Measurements from ENCODE around the gene STK40.

STK40 gene

GRCh38 chr1:36385410-36386264 is at the start of gene STK40:
TSS of gene STK40 (minus strand) at chr1:36385924. CDS start at chr1:36361332, 24,592 bp downstream.
- Histone ChIP-seq H3K4me2 (ENCODE audit: low read depth, low read length) (peak within 1 kb of the TSS; percentile 99), H3K27ac (ENCODE audit: low read length) (peak within 1 kb of the TSS; percentile 99), H2AFZ (ENCODE audit: low read length) (peak within 1 kb of the TSS; percentile 46), H3F3A (ENCODE audit: insufficient read depth, low read length) (peaks cover 36% of the 10 kb centered on the region), H3K9me2 (replicated peaks; ENCODE audit: insufficient read depth, low read length) (no peaks in the 10 kb centered on the region), H3K4me3 (ENCODE audit: low read length) (peak within 1 kb of the TSS; percentile 85), H3K79me2 (ENCODE audit: low read length) (peaks cover 49% of the 10 kb centered on the region), H3K4me1 (ENCODE audit: low read length) (peaks cover 27% of the 10 kb centered on the region), H3K9ac (ENCODE audit: low read length) (peak within 1 kb of the TSS; percentile 99), H4K20me1 (ENCODE audit: insufficient read depth, low read length) (no peaks in the 10 kb centered on the region), H3K27me3 (replicated peaks; ENCODE audit: insufficient read depth, low read length) (no peaks in the 10 kb centered on the region), H3K9me3 (replicated peaks; ENCODE audit: insufficient read depth, low read length) (no peaks in the 10 kb centered on the region), H3K36me3 (replicated peaks; ENCODE audit: insufficient read depth, low read length) (no peaks in the 10 kb centered on the region)
- no peak for TF ChIP-seq CTCF (IDR thresholded peaks at IDR 0.05; ENCODE audit: low read length)
- TF ChIP-seq EZH2phosphoT487 (IDR thresholded peaks at IDR 0.05; ENCODE audit: low read length) = no peak
- no peak for TF ChIP-seq EZH2 (optimal IDR thresholded peaks at IDR 0.05; ENCODE audit: low read depth, low read length)
- peak; percentile 99 for DNase-seq

GRCh38 chr1:36433102-36433501 is 47.4 kb upstream of the STK40 start:
- Histone ChIP-seq H3K9me2 (replicated peaks; ENCODE audit: insufficient read depth, low read length) (no peaks in the 10 kb centered on the region), H3F3A (ENCODE audit: insufficient read depth, low read length) (no peaks in the 10 kb centered on the region), H3K4me1 (ENCODE audit: low read length) (peaks cover 8% of the 10 kb centered on the region), H3K27me3 (replicated peaks; ENCODE audit: insufficient read depth, low read length) (no peaks in the 10 kb centered on the region), H3K27ac (ENCODE audit: low read length) (no peak overlapping the region), H3K9ac (ENCODE audit: low read length) (no peak overlapping the region), H2AFZ (ENCODE audit: low read length) (no peak overlapping the region), H3K4me3 (ENCODE audit: low read length) (no peak overlapping the region), H3K9me3 (replicated peaks; ENCODE audit: insufficient read depth, low read length) (no peaks in the 10 kb centered on the region), H3K36me3 (replicated peaks; ENCODE audit: insufficient read depth, low read length) (no peaks in the 10 kb centered on the region), H4K20me1 (ENCODE audit: insufficient read depth, low read length) (no peaks in the 10 kb centered on the region), H3K4me2 (ENCODE audit: low read depth, low read length) (no peak overlapping the region), H3K79me2 (ENCODE audit: low read length) (no peaks in the 10 kb centered on the region)
- no peak for TF ChIP-seq EZH2phosphoT487 (IDR thresholded peaks at IDR 0.05; ENCODE audit: low read length)
- TF ChIP-seq CTCF (IDR thresholded peaks at IDR 0.05; ENCODE audit: low read length) = no peak
- no peak for TF ChIP-seq EZH2 (optimal IDR thresholded peaks at IDR 0.05; ENCODE audit: low read depth, low read length)
- no peak for DNase-seq

GRCh38 chr1:36432616-36433015 is 46.9 kb upstream of the STK40 start:
- Histone ChIP-seq H3K4me2 (ENCODE audit: low read depth, low read length) (no peak overlapping the region), H3F3A (ENCODE audit: insufficient read depth, low read length) (no peaks in the 10 kb centered on the region), H3K4me1 (ENCODE audit: low read length) (peaks cover 8% of the 10 kb centered on the region), H3K4me3 (ENCODE audit: low read length) (no peak overlapping the region), H3K9ac (ENCODE audit: low read length) (no peak overlapping the region), H3K79me2 (ENCODE audit: low read length) (no peaks in the 10 kb centered on the region), H2AFZ (ENCODE audit: low read length) (no peak overlapping the region), H3K9me2 (replicated peaks; ENCODE audit: insufficient read depth, low read length) (no peaks in the 10 kb centered on the region), H3K9me3 (replicated peaks; ENCODE audit: insufficient read depth, low read length) (no peaks in the 10 kb centered on the region), H3K27me3 (replicated peaks; ENCODE audit: insufficient read depth, low read length) (no peaks in the 10 kb centered on the region), H3K36me3 (replicated peaks; ENCODE audit: insufficient read depth, low read length) (no peaks in the 10 kb centered on the region), H4K20me1 (ENCODE audit: insufficient read depth, low read length) (no peaks in the 10 kb centered on the region), H3K27ac (ENCODE audit: low read length) (no peak overlapping the region)
- DNase-seq = no peak
- TF ChIP-seq EZH2 (optimal IDR thresholded peaks at IDR 0.05; ENCODE audit: low read depth, low read length) (no peak), CTCF (IDR thresholded peaks at IDR 0.05; ENCODE audit: low read length) (no peak), EZH2phosphoT487 (IDR thresholded peaks at IDR 0.05; ENCODE audit: low read length) (no peak)

Measured in MM.1S (cell line).